Vagina (tissue), 2 donors: ENCODE data around the gene TRIM47. TPM values are rescaled to one million over a fixed set of nuclear protein-coding genes. Genes with fewer than 3 reads are reported as not detected.
A peak's percentile ranks its signal among the peaks of the same experiment; 100 is the strongest.

Experiments used
- DNase-seq, 2 donors: peaks; one replicate each; pipeline ENCODE4 v3.0.0-alpha.2; 2017; ENCODE audit errors: extremely low spot score in 2 of 2
- H3K27ac ChIP-seq: fragments of 200-600 bp; sonication (generic); one replicate; pipeline ENCODE4 v1.5.1; 2019
- H3K27me3 ChIP-seq: fragments of 200-600 bp; sonication (generic); one replicate; pipeline ENCODE4 v1.5.1; 2019
- H3K36me3 ChIP-seq, 2 donors: fragments of 200-600 bp; sonication (generic); one replicate each; pipeline ENCODE4 v1.5.1; 2017 to 2019
- H3K4me1 ChIP-seq: fragments of 200-600 bp; sonication (generic); one replicate; pipeline ENCODE4 v1.5.1; 2019
- H3K4me3 ChIP-seq, 2 donors: fragments of 200-600 bp; sonication (generic); 1 replicate in 1 of 2; 2 replicates in 1 of 2; pipeline ENCODE4 v1.5.1; 2016 to 2019
- H3K9me3 ChIP-seq: fragments of 200-600 bp; sonication (generic); one replicate; pipeline ENCODE4 v1.5.1; 2019
- POLR2A ChIP-seq, 2 donors: fragments of 450-650 bp; IDR thresholded peaks; one replicate each; pipeline ENCODE4 v1.6.1; 2017; ENCODE audit warnings: antibody characterized with exemption in 2 of 2, mild to moderate bottlenecking in 2 of 2, moderate library complexity in 2 of 2
- POLR2AphosphoS5 ChIP-seq, 2 donors: sonication (generic); formaldehyde crosslinking; IDR thresholded peaks; one replicate each; pipeline ENCODE4 v1.9.0; 2017; ENCODE audit warnings: antibody characterized with exemption in 2 of 2, mild to moderate bottlenecking in 2 of 2, low read depth in 1 of 2; ENCODE audit not compliant: insufficient read depth in 1 of 2
- intact Hi-C: fragments of 100-400 bp; cut with DNase I; formaldehyde crosslinking; loops from one replicate; pipeline ENCODE4 v1.15.1; 2023
- total RNA-seq: library from RNA; depleted of rRNA; stranded (reverse); fragments of >200 nt; gene quantifications from one replicate; pipeline ENCODE4 v1.2.3, GENCODE V29; 2016
- TF ChIP-seq, protein P1 (sequence below), 3 experiments: fragments of 450-650 bp in 2 of 3; fragments of 200-600 bp in 1 of 3; sonication (generic) in 1 of 3; IDR thresholded peaks; one replicate each; pipeline ENCODE4 v1.5.1; 2017 to 2019; ENCODE audit warnings: antibody characterized with exemption in 3 of 3, mild to moderate bottlenecking in 2 of 3, moderate library complexity in 2 of 3

Gene TRIM47
- total RNA-seq, 1 donor from 2014 or later, result 63.3 TPM

DNA sequence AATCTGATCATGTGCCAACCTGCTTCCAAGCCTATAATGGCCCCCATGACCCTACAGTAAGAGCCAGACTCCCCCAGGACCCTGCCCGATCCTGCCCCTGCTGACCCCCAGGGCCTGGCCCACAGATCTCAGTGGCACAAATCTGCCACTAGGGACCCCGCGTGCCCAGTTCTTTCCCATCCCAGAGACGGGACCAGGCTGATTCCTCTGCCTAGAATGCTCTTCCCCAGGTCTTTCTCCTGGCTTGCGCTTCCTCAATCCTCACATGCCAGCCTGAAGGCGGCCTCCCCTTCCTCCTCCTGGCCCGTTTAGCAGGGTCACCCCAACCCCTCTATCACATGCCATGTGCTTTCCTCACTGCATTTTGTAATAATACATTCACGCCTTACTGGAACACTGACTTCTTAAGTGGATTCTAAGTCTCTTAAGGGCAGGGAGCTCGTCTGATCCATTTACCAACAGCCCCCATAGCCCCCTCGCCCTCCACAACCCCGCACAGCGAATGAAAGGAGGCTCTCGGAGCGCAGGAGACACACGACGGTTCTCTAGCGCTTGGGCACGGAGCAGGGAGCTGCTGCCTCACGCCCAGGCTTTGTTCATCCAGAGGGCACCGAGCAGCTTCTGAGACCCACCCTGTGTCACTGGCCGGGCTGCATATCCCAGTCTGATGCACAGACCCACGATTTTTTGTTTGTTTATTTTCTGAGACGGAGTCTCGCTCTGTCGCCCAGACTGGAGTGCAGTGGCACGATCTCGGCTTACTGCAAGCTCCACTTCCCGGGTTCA lies 17.2 kb upstream of the TRIM47 start:
- Histone ChIP-seq H3K4me1 (peaks cover 50% of the 10 kb centered on the region), H3K27me3 (no peaks in the 10 kb centered on the region)
- intact Hi-C loops, result no loop called here

DNA sequence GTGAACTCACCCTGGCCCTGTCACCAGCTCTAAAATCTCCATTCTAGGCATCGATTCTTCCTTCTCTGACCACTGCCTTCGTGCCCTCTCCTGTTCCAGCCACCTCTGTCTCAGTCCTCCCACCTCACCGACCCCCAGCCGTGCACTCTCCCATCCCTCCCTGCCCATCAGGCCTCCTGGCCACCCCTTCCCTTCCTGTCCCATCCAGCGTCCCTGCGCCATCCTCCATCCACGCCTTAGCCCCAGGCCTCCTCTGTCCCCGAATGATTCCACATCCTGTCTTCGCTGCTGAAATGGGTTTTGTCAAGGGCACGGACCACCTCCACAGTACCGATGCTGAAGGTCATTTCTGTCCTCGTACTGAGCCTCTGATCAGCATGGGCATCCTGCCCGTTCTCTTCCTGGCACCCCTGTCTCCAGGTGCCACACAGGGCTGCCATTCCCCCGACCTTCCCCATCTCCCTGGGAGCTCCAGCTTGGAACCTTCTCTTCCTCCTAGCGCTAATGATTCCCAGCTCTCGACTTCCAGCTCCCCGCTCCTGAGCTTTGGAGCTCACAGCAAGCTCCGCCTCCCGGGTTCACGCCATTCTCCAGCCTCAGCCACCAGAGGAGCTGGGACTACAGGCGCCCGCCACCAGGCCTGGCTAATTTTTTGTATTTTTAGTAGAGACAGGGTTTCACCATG lies 15.8 kb upstream of the TRIM47 start:
- intact Hi-C loops, result loop anchor here (5.0 kb wide), 1 partner anchor 47 kb away; no protein-coding TSS in a partner anchor
- Histone ChIP-seq H3K9me3 (no peaks in the 10 kb centered on the region), H3K27me3 (no peaks in the 10 kb centered on the region), H3K4me3 (peak overlapping the region in 1 of 2 donors; percentile 87), H3K4me1 (peaks cover 50% of the 10 kb centered on the region), H3K27ac (peak overlapping the region; percentile 94), H3K36me3 (peaks cover 3 to 13% of the 10 kb centered on the region in 2 donors)
- TF ChIP-seq POLR2A (IDR thresholded peaks at IDR 0.05), result no peak
- TF ChIP-seq, protein P1, sequence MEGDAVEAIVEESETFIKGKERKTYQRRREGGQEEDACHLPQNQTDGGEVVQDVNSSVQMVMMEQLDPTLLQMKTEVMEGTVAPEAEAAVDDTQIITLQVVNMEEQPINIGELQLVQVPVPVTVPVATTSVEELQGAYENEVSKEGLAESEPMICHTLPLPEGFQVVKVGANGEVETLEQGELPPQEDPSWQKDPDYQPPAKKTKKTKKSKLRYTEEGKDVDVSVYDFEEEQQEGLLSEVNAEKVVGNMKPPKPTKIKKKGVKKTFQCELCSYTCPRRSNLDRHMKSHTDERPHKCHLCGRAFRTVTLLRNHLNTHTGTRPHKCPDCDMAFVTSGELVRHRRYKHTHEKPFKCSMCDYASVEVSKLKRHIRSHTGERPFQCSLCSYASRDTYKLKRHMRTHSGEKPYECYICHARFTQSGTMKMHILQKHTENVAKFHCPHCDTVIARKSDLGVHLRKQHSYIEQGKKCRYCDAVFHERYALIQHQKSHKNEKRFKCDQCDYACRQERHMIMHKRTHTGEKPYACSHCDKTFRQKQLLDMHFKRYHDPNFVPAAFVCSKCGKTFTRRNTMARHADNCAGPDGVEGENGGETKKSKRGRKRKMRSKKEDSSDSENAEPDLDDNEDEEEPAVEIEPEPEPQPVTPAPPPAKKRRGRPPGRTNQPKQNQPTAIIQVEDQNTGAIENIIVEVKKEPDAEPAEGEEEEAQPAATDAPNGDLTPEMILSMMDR (IDR thresholded peaks at IDR 0.05), result no peak
- TF ChIP-seq POLR2AphosphoS5 (IDR thresholded peaks at IDR 0.05; ENCODE audit: insufficient read depth in 1 of 2, low read depth in 1 of 2), result no peak
- no peak for DNase-seq

More for the DNA sequence above, 17.2 kb upstream of the TRIM47 start:
- Histone ChIP-seq H3K27ac (peak overlapping the region; percentile 94), H3K36me3 (peaks cover 2 to 27% of the 10 kb centered on the region in 2 donors), H3K4me3 (peak overlapping the region; percentile 59 to 87), H3K9me3 (no peaks in the 10 kb centered on the region)
- DNase-seq, result no peak
- TF ChIP-seq, protein P1 (IDR thresholded peaks at IDR 0.05), result peak in 1 of 3 experiments; percentile 10
- TF ChIP-seq POLR2A (IDR thresholded peaks at IDR 0.05), result no peak

DNA sequence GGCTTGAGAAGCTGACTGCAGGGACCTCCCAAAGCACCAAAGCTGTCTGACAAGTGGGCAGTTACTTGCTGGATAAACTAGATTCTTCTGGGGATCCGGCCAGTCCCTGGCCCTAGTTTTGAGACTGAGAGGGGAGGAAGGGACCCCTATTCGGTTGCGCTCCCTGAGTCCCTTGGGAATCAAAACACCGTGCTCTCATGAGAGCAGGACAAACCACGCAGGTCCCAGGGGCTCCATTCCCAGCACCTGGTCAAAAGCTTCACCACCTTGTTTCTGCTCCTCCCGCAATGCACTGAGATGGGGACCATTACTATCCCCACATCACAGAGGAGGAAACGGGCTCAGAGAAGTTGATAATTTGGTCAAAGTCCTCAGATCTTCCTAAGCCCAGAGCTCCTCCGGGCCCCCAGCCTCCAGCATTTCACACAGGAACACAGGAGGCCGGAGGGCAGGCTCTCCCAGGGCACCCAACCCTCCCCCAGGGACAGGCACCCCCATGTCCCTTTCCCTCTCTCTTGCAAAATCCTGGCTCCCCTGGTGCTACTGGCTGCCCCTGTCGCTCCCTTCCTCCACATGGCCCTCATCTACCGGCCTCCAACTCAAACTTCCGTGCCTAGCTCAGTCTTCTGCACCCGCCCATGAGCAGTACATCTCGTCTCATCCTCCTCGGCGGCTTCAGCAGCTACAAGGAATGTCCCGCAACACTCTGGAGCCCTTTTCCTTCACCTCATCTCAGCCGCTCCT lies 15.1 kb upstream of the TRIM47 start:
- Histone ChIP-seq H3K9me3 (no peaks in the 10 kb centered on the region), H3K4me1 (peaks cover 50% of the 10 kb centered on the region), H3K27me3 (no peaks in the 10 kb centered on the region), H3K36me3 (peaks cover 3 to 8% of the 10 kb centered on the region in 2 donors), H3K27ac (no peak overlapping the region), H3K4me3 (no peak overlapping the region)
- intact Hi-C loops, result loop anchor here (5.0 kb wide), 1 partner anchor 46 kb away; no protein-coding TSS in a partner anchor
- no peak for TF ChIP-seq POLR2A (IDR thresholded peaks at IDR 0.05)
- TF ChIP-seq POLR2AphosphoS5 (IDR thresholded peaks at IDR 0.05; ENCODE audit: insufficient read depth in 1 of 2, low read depth in 1 of 2), result no peak
- TF ChIP-seq, protein P1 (IDR thresholded peaks at IDR 0.05), result no peak
- DNase-seq, result no peak

DNA sequence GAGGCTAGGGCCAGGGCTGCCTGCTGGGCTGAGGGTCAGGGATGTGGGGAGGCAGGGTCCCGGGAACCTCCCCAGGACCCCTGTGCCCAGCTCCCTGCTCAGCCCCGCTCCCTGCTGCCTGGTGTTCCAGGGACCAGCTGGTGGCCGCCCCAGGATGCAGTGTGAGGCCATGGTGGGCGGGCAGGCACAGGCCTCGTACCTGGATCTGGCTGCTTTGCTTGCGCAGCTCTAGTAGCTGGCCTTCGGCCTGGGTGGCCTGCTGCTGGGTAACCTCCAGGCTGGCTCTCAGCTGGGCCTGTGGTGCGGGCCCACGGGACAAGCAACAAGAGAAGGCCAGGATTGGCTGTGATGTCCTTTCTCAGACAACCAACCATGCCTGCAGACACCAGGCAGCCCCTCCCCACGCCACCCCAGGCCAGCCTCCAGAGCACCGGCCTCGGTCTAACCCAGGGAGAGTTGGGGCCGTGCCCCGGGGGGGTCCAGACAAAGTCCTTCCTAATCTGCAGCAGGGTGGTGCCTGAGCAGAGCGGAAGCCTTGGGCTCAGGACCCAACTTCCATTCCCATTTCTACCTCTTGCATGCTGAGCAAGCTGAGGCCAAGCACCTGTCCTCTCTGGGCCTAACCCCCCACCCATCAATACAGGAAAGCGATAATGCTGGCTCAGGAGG lies 14.3 kb upstream of the TRIM47 start:
- Histone ChIP-seq H3K9me3 (no peaks in the 10 kb centered on the region), H3K4me1 (peaks cover 47% of the 10 kb centered on the region), H3K4me3 (no peak overlapping the region), H3K36me3 (peaks cover 3 to 8% of the 10 kb centered on the region in 2 donors), H3K27me3 (no peaks in the 10 kb centered on the region), H3K27ac (no peak overlapping the region)
- intact Hi-C loops, result loop anchor here (5.0 kb wide), 1 partner anchor 45 kb away; no protein-coding TSS in a partner anchor
- no peak for DNase-seq
- TF ChIP-seq, protein P1 (IDR thresholded peaks at IDR 0.05), result no peak
- TF ChIP-seq POLR2A (IDR thresholded peaks at IDR 0.05) (no peak), POLR2AphosphoS5 (IDR thresholded peaks at IDR 0.05; ENCODE audit: insufficient read depth in 1 of 2, low read depth in 1 of 2) (no peak)
